Pancreas (tissue), 10 donors: Measurements from ENCODE around the gene NFKBIB. TPM values are rescaled to one million over a fixed set of nuclear protein-coding genes. Genes with fewer than 3 reads are reported as not detected.
"Not testable (repeated sequence)": the region's sequence is repeated elsewhere in the genome, so short reads cannot be mapped to it uniquely, and the experiment has no call there.

ENCODE experiments used
- ATAC-seq, 4 donors: fragments of 200-7000 bp; cut with Tn5 transposase; one replicate each; pipeline versions ENCODE4 v1.8.0 to v1.9.1; 2020; ENCODE audit warnings: mild to moderate bottlenecking in 4 of 4, moderate library complexity in 4 of 4
- DNase-seq, 6 donors: peaks; one replicate each; pipeline ENCODE4 v3.0.0-alpha.2; 2020
- FAIRE-seq: peaks from 2 replicates; lab custom pipeline; 2012; peaks lifted over from hg19 to GRCh38; lab: Jason Lieb, UNC
- H3K27ac ChIP-seq, 4 donors: fragments of 200-600 bp; sonication (generic); 1 replicate in 3 of 4; 2 replicates in 1 of 4; pipeline versions ENCODE4 v1.5.0 to v1.8.0; 2020
- H3K27me3 ChIP-seq, 4 donors: fragments of 200-600 bp; one replicate each; pipeline ENCODE4 v1.8.0; 2021
- H3K36me3 ChIP-seq, 3 donors: fragments of 200-600 bp; sonication (generic) in 1 of 3; one replicate each; pipeline versions ENCODE4 v1.5.0 to v1.8.0; 2020 to 2021
- H3K4me1 ChIP-seq, 3 donors: fragments of 200-600 bp; one replicate each; pipeline ENCODE4 v1.8.0; 2021
- H3K4me3 ChIP-seq, 4 donors: fragments of 200-600 bp; sonication (generic) in 2 of 4; one replicate each; pipeline versions ENCODE4 v1.5.0 to v1.8.0; 2020 to 2021
- H3K9me3 ChIP-seq, 4 donors: fragments of 200-600 bp; one replicate each; pipeline ENCODE4 v1.8.0; 2021
- WGBS, 2 donors: extraction: QIAGEN DNeasy Blood & Tissue Kit; methylation state at CpG; one replicate each; pipeline ENCODE4 v1.1.7; 2013; 5-methylcytosine and 5-hydroxymethylcytosine counted together
- intact Hi-C, 3 donors: fragments of 100-400 bp; cut with DNase I; formaldehyde crosslinking; loops; one replicate each; pipeline versions ENCODE4 v1.11.1 to v1.14.2; 2022
- polyA plus RNA-seq, 2 donors: library from polyadenylated mRNA; stranded (reverse); fragments of 200-250 nt; gene quantifications; one replicate each; pipeline ENCODE4 v1.2.3, GENCODE V29; 2013
- total RNA-seq, 6 donors: library from RNA; stranded (reverse); fragmentation: NEBNext Ultra II Directional in 4 of 6; extraction: Animal tissue kit (Norgen Biotek cat#: 25700) in 4 of 6; gene quantifications; one replicate each; pipeline versions ENCODE4 v1.2.1 to v1.2.4, GENCODE V29; 2021 to 2023
- TF ChIP-seq, protein P1 (sequence below), 4 donors: fragments of 200-600 bp; sonication (generic) in 3 of 4; IDR thresholded peaks; one replicate each; pipeline versions ENCODE4 v1.5.0 to v1.8.0; 2021; ENCODE audit warnings: antibody characterized with exemption in 4 of 4
- donor health status: healthy with polysubstance abuse.
- donor health status: DM: no; HTN: no; CAD: no; lungs with moderate emphysema.
- donor health status: DM: no; HTN: no; CAD: no.
- donor health status: control.
- donor health status: control.
- donor health status: Bipolar disorder and iron deficiency.
- donor health status: DM: yes; HTN: yes; CAD: no.
- donor health status: DM: no; HTN: no; CAD: no.
- donor health status: DM: no; HTN: no; CAD: no.
- donor health status: DM: yes; HTN: yes; CAD: no.

NFKBIB gene
- total and polyA plus RNA-seq, 8 donors, result 6.8 to 26.8 (median 10.8) TPM

- FAIRE-seq, result no peak
- ATAC-seq, result no peak
- TF ChIP-seq, protein P1, sequence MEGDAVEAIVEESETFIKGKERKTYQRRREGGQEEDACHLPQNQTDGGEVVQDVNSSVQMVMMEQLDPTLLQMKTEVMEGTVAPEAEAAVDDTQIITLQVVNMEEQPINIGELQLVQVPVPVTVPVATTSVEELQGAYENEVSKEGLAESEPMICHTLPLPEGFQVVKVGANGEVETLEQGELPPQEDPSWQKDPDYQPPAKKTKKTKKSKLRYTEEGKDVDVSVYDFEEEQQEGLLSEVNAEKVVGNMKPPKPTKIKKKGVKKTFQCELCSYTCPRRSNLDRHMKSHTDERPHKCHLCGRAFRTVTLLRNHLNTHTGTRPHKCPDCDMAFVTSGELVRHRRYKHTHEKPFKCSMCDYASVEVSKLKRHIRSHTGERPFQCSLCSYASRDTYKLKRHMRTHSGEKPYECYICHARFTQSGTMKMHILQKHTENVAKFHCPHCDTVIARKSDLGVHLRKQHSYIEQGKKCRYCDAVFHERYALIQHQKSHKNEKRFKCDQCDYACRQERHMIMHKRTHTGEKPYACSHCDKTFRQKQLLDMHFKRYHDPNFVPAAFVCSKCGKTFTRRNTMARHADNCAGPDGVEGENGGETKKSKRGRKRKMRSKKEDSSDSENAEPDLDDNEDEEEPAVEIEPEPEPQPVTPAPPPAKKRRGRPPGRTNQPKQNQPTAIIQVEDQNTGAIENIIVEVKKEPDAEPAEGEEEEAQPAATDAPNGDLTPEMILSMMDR (IDR thresholded peaks at IDR 0.05), result no peak
- 53 to 61% methylated on average over 5 of the region's 5 CpGs for WGBS, 2 donors
- no peak for DNase-seq
- intact Hi-C loops, result no loop called here
- Histone ChIP-seq H3K36me3 (no peaks in the 10 kb centered on the region), H3K4me3 (no peak overlapping the region), H3K27me3 (no peaks in the 10 kb centered on the region), H3K27ac (no peak overlapping the region), H3K4me1 (no peaks in the 10 kb centered on the region), H3K9me3 (no peaks in the 10 kb centered on the region)
Observed at GRCh38 chr19:38939957-38940356, 40.2 kb downstream of the NFKBIB start.

DNA sequence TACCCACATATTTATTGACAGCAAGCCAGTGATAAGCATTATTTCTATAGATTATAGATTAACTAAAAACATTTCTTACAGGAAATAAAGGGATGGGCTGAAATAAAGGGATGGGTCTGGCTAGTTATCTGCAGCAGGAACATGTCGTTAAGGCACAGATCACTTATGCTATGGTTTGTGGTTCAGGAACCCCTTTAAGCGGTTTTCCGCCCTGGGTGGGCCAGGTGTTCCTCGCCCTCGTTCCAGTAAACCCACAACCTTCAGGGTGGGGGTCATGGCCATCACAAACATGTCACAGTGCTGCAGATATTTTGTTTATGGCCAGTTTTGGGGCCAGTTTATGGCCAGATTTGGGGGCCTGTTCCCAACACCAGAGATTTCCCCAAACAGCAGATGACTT, 41.7 kb downstream of the NFKBIB start:
- H3K4me3 ChIP-seq, FAIRE-seq, intact Hi-C loops, ATAC-seq, H3K27ac ChIP-seq, H3K9me3 ChIP-seq, H3K27me3 ChIP-seq, H3K36me3 ChIP-seq, H3K4me1 ChIP-seq: not testable (repeated sequence)
- WGBS, 2 donors, result 80 to 88% methylated on average over 5 of the region's 5 CpGs
- DNase-seq, result peak in 1 of 6 donors; percentile 2

DNA sequence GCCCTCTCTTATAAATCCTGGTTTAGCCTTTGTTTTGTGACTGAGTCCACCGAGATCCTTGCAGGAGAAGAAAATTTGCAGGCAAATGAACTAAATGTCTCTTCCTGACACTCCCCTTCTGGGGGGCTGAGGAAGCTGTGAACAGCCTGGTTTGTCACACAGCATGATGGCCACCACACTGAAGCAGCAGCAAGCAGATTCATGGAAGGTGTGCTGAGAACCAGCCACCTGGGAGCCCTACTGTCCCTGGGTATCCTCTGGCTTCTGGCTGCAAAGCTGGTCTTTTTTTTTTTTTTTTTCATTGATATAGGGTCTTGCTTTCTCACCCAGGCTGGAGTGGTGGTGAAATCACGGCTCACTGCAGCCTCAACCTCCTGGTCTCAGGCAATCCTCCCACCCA, 42.2 kb downstream of the NFKBIB start:
- H3K9me3 ChIP-seq, result no peaks in the 10 kb centered on the region
- H3K27ac ChIP-seq, result no peak overlapping the region
- 73 to 74% methylated on average over 2 of the region's 2 CpGs for WGBS, 2 donors
- TF ChIP-seq, protein P1 (IDR thresholded peaks at IDR 0.05), result no peak
- H3K4me1 ChIP-seq, result no peaks in the 10 kb centered on the region
- no peak for ATAC-seq
- no peak overlapping the region for H3K4me3 ChIP-seq
- no peak for FAIRE-seq
- H3K27me3 ChIP-seq, result no peaks in the 10 kb centered on the region
- intact Hi-C loops, result no loop called here
- no peak for DNase-seq
- H3K36me3 ChIP-seq, result no peaks in the 10 kb centered on the region

- TF ChIP-seq, protein P1 (IDR thresholded peaks at IDR 0.05), result no peak
- Histone ChIP-seq H3K4me1 (no peaks in the 10 kb centered on the region), H3K9me3 (no peaks in the 10 kb centered on the region), H3K4me3 (no peak overlapping the region), H3K36me3 (no peaks in the 10 kb centered on the region), H3K27me3 (no peaks in the 10 kb centered on the region), H3K27ac (no peak overlapping the region)
- FAIRE-seq, result no peak
- WGBS, 2 donors, result 80 to 81% methylated on average over 20 of the region's 20 CpGs
- intact Hi-C loops, result no loop called here
- no peak for ATAC-seq
- DNase-seq, result no peak
Observed at GRCh38 chr19:38942471-38943181, 42.9 kb downstream of the NFKBIB start.

- intact Hi-C loops, result no loop called here
- 95 to 96% methylated on average over 11 to 12 of the region's 12 CpGs for WGBS, 2 donors
- Histone ChIP-seq H3K27ac (no peak overlapping the region), H3K36me3 (no peaks in the 10 kb centered on the region), H3K27me3 (no peaks in the 10 kb centered on the region), H3K4me3 (no peak overlapping the region), H3K4me1 (peaks cover 0 to 2% (median 0%) of the 10 kb centered on the region in 3 donors), H3K9me3 (no peaks in the 10 kb centered on the region)
- ATAC-seq, result no peak
- TF ChIP-seq, protein P1 (IDR thresholded peaks at IDR 0.05), result no peak
- DNase-seq, result peak in 1 of 6 donors; percentile 62
- FAIRE-seq, result no peak
Observed at GRCh38 chr19:38944981-38945506, 45.3 kb downstream of the NFKBIB start.
